22Rv1 (cell line): ENCODE measurements around the gene PRKAR1B.

Source experiments
- H3K27ac ChIP-seq: fragments of 450-650 bp; 2 replicates; pipeline ENCODE4 v1.5.1; 2017
- CTCF ChIP-seq: fragments of 450-650 bp; IDR thresholded peaks from 2 replicates; pipeline ENCODE4 v1.5.1; 2017; ENCODE audit warnings: mild to moderate bottlenecking
- ZFX ChIP-seq: fragments of 450-650 bp; IDR thresholded peaks from 2 replicates; pipeline ENCODE4 v1.6.1; 2017; ENCODE audit warnings: antibody characterized with exemption, borderline replicate concordance

PRKAR1B gene

GRCh38 chr7:690478-691360 is 36.4 kb downstream of the PRKAR1B start:
- TF ChIP-seq CTCF (no peak), ZFX (no peak)
- H3K27ac ChIP-seq: no peak overlapping the region

GRCh38 chr7:685540-685939 is 41.5 kb downstream of the PRKAR1B start:
- TF ChIP-seq ZFX: no peak
- no peak for TF ChIP-seq CTCF
- no peak overlapping the region for H3K27ac ChIP-seq

- TF ChIP-seq ZFX: no peak
- TF ChIP-seq CTCF: no peak
- H3K27ac ChIP-seq: no peak overlapping the region
These were observed 42.7 kb downstream of the PRKAR1B start for GRCh38 chr7:684416-684815.

GRCh38 chr7:683526-684205 is 43.4 kb downstream of the PRKAR1B start:
- TF ChIP-seq CTCF (no peak), ZFX (no peak)
- no peak overlapping the region for H3K27ac ChIP-seq

GRCh38 chr7:682810-683209 is 44.3 kb downstream of the PRKAR1B start:
- TF ChIP-seq ZFX (no peak), CTCF (no peak)
- H3K27ac ChIP-seq: no peak overlapping the region

GRCh38 chr7:681551-682307 is 45.4 kb downstream of the PRKAR1B start:
- no peak for TF ChIP-seq CTCF
- TF ChIP-seq ZFX: no peak
- H3K27ac ChIP-seq: no peak overlapping the region
